ENCODE results near the gene EPHX1. TPM values are rescaled to one million over a fixed set of nuclear protein-coding genes. Genes with fewer than 3 reads are reported as not detected.
A peak's percentile ranks its signal among the peaks of the same experiment; 100 is the strongest.

EPHX1 gene
- total RNA-seq, 1 donor from 2014 or later, result 7.2 TPM

DNA sequence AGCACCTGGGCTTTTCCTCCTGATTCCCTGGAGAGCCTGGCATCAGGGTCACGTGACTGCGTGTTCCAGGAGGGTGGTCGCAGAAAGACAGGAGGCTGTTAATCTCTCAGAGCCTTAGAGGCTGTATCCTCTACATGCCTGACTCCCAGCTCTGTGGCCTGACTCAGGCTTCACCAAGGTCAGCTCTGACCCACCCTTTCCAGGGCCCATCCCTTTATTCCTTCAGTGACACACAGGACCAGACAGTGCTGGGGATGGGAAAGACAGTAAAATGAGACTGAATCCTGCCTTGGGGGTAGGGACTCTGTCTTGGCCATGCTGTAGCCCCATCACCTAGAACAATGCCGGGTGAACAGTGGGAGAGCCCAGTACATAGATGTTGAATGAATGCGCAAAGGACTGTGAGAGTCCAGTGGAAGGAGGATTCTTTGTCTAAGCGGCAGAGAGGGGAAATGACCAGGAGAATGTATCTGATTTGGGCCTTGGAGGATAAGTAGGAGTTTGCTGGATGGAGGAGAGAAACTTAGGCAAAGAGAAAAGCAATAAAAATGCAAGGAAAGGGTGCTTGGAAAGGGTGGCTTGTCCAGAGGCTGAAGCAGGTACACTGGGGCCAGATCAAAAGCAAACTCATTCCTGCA is 33.0 kb downstream of the EPHX1 start:
- no peak for DNase-seq

DNA sequence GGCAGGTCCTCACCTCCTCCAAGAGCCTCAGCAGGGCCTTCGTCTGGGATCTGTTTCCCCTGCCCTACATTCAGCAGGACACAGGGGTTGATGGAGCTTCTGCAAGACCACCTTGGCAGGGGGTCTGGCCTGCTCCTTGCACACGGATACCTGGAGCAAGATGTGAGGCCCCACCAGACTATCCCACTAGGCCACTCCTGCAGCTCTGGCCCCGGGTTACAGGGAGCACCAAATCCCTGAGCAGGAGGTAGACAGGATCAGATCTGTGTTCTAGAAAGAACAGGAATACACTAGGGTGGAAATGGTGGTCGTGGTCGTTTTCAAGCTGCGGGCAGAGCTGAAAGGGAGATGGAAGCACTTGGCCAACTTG is 33.5 kb downstream of the EPHX1 start:
- no peak for DNase-seq

DNA sequence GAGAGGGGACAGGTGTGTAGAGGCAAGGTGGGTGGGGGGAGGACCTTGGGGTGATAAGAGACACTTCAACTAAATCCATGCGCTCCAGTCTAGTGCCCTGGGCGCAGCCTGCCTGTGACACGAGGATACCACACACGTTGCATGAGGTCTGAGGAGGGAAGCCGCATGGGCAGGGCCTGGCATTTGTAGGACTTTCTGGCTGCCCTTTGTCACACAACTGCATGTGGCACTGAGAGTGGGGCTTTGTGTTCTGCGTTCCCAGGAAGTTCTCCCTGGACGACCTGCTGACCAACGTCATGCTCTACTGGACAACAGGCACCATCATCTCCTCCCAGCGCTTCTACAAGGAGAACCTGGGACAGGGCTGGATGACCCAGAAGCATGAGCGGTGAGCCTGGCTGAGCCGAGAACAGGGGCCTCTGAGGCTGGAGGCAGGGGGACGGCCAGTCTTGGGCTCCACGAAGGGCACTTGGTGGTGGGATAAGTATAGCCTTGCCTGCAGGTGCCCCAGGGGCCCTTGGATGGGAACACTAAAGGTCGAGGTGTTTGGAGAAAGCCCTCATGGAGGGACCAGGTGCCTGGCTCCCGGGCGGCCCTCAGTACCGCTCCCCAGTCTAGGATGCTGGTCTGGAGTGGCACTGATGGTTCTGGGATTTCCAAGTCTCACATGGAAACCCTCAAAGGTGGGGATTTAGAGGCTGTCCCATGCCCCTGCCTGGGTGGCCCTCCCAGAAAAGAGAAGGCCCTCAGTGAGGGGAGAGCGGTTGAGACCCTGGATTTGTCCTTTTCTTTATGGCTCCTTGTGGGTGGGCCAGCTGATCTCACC is 34.5 kb downstream of the EPHX1 start:
- DNase-seq, result no peak

DNA sequence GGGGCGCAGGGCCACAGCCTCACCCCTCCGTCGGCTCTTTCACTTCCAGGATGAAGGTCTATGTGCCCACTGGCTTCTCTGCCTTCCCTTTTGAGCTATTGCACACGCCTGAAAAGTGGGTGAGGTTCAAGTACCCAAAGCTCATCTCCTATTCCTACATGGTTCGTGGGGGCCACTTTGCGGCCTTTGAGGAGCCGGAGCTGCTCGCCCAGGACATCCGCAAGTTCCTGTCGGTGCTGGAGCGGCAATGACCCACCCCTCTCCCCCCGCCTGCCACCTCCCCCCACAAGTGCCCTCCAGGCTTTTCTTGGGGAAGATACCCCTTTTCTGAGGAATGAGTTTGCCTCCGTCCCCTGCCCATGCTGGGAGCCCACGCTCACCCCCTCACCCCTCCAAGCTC is 35.2 kb downstream of the EPHX1 start:
- DNase-seq, result no peak

DNA sequence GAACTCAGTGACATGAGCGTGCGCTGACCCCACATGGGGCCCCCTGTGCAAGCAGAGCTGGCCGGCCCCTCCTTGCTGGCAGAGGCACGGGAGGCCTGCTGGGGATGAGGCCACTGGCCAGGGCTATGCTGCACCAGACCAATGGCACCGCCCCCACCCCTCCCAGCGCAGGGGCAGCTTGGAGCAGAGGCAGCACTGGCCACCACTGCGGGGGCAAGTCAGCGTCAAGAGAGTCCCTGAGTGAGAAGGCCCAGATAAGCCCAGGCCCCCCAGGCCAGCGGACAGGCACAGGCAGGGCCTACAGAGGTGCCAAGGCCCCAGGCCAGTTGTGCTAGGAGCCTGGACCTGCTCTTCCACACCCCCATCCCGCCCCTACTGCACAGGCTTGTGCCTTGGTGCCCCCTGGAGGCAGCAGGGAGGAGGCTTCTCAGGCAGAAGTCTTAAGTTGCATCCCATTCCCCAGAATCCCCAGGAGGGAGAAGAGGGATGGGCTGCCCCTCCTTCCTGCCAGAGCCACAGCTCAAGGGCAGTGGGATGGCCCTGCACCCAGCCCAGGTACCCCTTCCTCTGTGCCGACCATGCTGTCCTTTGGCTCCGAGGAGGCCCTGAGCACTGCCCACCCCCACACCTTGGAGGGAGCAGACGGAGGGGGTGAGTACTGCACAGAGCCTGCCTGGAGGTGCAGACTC is 35.8 kb downstream of the EPHX1 start:
- DNase-seq, result peak; percentile 20

DNA sequence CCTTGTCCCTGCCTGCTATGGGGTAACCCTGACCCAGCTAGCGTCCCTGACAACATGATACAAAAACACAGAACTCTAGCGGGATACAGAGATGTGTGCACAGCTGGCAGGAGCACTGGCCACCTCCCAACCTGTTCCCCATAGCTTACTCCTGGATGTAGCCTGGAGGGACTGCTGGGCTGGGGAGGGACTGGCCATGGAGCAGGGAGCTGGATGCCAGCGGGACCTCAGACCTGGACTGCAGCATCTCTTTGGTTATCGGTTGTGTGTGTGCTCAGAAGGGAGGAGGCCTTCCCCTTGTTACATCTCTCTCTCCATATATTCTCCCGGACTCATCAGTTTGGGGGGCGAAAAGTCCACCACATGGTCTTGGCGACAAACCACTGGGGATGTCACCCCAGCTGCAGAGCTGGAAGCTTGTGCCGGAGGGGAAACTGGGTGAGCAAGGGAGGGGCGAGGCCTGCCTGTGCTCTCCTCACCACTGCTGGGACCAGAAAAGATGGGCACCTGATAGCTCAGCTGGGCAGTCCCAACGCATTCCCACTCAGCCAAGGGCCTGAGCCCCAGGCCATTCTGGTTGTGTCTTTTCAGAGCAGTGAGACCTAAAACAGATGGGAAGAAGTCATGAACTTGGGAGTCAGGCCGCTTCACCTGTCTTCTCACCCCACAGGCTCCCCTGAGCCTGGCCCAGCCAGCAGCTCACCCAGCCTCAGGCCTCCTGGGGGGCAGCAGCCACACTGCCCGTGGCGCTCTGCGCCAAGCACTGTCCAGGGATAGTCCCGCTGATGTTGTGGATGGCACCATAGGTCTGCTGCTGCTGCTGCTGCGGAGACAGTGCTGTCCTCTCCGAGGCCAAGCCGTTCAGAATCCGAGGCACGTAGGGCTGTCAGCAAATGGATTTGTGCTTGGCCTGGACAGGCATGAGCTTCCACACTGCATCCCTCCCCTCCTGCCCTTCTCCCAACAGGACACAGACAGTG is 36.7 kb downstream of the EPHX1 start:
- DNase-seq, result no peak

DNA sequence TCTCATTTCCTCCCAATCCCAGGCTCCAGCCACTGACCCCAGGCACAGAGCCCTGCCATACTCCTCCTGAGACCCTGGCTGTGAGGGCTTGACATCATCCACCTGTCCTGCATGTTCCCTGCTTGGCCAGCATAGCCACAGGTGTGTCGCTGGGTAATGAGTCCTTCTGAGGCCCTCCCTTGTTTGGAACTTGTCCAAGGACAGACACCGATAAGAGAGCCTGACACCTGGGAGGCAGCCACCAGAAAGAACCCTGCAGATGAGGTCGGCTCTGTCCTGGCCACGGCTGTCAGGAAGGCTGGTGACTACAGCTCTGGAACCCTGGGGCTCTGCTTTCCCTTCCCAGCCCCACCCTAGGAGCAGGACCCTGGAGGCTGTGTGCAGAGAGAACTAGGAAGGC is 37.7 kb downstream of the EPHX1 start:
- DNase-seq, result no peak

DNA sequence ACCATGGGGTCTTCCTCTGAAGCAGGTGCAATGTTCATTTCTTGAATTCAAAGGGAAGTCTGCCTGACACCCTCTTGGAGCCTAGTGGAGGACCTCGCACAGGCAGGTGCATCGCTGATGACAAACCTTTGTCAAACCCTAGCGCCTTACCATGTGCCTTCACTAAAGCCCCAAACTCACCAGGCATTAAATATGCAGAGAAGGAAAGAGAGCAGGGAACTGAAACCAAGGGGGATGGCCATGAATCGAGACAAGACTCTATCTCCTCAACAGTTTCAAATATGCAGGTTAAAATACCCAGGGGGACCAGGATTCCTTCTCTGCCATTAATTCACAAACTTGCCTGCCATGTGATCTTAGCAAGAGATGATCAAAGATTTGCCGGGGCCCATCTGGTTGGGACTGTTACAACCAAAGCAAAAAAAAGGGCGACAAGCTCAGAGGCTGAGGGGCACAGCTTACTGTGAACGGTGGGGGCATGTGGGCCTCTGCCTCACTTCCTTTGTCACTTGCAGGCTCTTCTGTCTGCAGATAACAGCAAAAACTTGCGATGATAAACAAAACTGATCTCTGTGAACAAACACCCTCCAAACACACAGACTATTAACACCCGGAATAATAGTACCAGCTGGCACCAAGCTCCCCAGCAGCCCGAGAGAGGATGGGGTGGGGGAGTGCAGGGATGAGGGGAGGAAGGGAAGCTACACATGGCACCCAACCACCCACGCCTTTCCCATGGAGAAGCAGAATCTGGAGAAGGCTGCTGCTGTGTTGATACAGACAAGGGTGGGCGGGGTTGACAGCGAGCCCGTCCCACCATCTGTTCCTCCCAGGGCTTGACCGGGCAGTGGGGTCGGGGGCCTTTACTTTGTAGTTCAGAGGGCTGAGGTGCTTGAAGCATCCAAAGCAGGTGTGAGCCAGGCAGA is 38.4 kb downstream of the EPHX1 start:
- peak; percentile 31 for DNase-seq

DNA sequence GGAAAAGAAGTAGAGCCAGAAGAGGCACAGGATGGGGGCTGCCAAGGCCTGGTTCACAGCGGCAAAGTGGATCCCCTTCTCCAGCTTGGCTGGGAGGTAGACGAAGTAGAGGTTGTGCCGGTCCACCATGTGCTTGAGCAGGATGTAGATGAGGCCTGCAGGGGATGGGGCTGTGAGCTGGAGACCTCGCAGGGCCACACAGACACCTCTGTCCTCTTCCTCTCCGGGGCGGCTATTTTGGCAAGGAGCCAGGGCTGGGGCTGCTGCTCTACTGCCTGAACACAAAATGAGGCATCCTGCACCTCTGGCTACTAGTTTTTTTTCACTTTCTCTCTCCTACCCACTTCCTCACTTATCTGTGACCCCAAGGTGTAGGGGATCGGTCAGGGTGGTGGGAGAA is 40.0 kb downstream of the EPHX1 start:
- DNase-seq, result no peak

DNA sequence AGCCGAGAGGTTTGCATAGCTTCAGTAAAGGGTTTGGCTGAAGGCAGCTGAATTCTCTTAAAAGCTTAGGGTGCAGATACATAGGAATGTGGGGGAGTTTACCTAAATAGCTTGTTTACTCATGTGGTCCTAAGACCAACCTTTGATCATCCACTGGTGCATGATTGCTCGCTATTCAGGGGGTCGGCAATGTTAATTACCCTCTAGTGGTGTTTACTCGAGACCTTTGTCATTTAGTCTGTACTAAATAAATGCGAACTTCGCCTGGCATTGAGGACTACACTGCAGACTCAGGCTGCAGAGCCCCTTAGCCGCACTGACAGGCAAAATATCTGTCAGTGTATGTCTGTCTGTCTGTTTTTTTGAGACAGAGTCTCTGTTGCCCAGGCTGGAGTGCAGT is 40.4 kb downstream of the EPHX1 start:
- no peak for DNase-seq

DNA sequence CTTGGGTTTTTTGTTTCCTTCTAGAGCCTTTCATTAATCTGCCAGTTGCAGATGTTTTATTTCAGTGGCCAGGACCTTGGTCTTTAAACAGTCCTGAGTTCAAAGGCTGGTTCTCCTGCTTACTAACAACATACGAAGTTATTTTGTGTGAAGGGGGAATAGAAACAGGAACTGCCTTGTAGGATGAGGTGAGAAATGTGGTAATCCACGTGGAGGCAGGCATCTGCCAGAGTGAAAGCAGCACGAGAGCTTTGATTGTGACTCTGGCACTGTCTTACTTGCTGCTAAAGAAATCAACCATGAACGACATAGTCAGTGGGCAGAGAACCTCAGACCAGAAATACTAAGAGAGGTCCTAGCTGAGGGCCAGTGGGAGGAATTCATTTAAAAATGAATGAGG is 41.9 kb downstream of the EPHX1 start:
- DNase-seq, result no peak

DNA sequence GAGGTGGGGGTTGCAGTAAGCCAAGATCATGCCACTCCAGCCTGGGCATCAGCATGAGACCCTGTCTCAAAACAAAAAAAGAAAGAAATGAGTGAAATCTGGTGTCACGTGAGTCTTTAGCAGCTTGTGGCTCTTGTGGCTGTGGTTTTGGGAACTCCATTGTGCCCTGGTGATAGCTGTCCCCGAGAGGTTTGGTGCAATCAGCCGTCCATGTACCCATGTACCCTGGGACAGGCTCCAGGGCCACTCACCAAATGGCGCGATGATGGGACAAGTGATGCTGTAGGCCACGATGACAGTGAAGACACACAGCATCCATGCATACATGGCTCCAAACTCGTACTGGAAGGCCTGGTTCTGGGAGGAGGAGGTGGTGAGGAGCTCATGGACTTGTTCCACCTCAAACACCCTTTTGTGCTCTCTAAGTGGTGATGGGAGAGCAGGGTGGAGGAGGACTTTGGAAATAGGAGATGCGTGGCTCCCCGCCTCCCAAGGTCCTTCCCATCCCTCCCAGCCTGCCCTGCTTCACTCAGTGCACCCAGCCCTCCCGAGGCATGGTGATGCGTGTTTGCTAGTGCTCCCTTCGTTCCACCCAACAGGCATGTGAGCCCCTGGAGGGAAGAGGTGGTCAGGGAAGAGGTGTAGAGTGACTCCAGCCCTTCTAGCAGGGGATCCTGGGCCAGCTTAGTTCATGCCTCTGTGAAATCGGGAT is 42.6 kb downstream of the EPHX1 start:
- no peak for DNase-seq

DNA sequence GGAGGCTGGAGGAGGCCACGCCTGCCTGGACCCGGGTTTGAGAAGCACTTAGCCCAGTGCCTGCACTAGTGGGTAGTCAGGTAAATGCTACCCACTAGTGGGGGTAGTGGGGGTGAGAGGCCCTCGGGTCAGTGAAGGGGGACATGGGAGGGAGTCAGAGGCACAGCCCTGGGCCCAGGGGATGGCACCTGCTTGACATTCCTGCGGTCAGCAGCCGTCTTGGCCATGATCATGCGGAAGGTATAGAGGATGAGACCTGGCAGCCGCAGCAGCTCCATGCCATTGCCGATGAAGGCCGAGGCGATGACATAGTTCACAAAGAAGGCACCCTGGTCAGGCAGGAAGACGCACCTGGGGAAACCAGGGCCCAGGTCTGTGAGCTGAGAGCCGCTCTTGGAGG is 43.5 kb downstream of the EPHX1 start:
- no peak for DNase-seq

DNA sequence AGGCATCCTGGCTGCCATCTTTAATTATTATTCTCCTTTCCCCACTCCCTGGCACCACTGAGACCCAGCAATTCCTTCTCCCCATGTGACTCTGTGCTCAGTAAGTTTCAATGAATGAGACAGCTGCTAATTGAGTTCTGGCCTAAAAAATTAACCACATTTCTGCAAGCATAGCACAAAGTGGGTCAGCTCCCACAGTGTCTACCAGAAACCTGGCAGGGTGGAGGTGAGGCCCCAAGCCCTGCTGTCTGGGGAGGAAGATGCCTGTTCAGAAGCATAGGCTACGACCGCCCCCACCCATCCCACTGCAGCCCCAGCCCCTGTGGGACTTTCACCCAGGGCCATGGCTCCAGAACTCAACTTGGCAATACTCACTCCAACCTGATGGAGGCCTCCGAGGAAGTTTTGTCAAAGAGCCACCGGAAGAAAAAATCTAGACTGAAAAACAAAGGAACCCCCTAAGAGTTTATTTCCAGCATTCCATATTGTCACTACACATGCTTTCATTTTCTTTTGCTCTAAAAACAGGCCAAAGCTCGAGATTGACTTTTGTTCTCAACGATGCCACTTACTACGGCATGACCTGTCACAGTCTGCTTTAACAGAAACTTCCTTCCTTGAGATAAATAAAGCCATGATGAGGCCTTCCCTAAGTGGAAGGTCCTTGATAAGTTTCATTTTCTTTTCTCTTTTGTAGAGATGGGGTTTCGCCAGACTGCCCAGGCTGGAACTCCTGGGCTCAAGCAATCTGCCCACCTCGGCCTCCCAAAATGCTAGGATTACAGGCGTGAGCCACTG is 45.8 kb downstream of the EPHX1 start:
- DNase-seq, result no peak

DNA sequence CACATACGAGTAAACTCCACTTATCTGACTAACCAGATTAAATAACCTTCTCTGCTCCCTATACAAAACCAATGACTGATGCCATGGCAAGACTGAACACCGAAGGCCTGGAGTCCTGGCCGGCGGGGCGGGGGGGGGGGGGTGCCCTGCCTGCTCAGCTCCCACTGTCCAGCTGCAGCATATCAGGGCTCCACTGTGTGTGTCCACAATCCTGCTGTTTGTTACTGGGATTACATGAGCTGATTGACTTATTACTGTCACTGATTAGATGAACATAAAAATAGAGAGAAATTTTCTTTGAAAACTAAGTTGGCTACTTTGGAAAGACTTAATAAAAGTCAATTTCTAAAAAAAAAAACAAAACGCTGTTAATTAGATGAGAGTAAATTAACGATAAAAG is 47.3 kb downstream of the EPHX1 start:
- DNase-seq, result no peak

DNA sequence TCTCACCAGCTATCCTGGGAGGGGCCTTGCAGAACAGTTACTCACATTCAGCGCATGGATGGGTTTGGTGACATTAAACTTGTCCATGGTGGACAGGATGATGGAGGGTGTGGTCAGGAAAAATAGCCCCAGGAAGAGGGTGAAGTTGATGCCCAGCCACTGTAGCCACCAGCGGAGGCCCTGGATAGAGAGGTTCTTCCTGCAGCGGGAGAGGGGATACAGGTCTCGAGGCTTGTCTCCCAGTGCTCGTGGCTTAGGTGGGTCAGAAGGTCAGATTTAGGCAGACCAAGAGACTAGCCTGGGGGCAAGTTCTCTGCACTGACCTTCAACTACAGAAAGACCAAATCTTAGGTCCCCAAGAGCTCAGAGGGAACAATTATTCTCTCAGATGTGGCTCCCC is 49.2 kb downstream of the EPHX1 start:
- no peak for DNase-seq

DNA sequence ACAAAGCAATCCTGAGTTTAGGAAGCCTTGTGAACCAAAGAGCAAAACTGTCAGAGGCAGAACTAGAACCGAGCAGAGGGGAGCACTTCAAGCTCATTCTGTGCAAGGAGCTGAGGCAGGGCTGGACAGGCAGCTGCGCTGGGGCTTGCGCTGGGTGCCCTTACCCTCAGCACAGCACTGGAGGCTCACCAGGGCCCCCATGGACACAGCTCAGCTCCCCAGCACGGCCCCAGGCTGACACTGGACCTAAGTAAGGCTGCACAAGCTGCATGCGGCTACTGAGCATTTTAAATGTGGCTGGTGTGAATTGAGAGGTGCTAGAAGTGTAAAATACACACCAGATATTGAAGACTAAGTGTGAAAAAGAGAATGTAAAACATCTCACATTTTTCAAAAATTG is 50.2 kb downstream of the EPHX1 start:
- DNase-seq, result no peak

DNA sequence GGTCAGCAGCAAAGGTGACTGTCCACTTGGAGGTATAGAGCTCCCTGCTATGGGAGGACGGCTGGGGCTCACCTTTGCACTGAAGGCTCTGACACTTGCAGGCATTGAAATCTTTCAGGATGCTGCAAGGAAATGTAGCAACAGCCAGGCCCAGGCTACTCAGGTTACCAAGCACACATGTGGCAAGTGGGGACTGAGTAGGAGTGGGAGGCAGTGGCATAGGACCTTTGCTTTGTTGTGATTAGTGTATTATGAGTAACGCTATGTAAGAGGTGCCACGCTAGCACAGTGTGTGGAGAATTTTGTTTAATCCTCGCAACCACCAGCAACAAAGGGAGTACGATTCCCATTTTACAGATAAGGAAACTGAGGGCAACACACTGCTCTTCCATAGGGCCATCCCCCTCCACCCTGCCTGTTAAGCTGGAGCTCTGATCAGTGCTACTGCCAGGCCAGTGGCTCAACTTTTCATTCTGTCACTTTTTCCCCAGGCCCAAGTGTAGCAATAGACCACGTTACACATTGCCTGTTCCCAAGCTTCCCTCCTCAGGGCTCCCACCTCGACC is 51.0 kb downstream of the EPHX1 start:
- no peak for DNase-seq

DNA sequence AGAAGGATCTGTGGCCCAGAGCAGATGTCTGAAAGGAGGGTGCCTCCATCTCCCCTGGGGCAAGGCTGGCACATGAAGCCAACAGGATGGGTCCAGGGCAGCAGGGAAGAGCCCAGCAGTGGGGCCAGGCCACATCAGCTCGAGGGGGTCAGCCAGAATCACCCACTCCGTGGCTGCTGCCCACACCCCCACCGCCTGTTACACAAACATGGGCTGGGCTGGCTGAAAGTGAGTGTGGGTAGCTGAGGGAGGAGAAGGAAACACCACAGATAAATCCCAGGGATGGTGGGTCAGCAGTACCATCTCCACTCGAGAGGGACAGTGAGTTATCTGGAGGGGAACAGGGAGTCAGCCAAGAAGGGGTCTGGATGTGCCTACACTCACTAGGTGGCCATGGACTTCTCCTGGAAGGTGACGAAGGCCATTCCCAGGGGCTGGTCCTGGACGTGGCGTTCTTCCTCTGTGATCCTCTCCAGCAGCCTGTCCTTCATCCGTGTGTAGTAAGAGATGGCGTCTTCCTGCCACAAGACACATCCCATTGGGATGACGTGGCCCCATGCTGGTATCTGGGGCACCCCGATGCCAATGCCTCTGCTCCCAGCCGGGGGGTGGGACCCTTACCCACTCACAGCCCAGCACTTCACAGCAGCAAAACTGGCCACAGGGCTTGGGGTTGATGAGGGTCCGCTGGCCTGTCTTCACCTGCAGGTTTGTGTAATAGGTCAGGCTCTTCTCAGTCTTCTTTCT is 52.1 kb downstream of the EPHX1 start:
- no peak for DNase-seq
